ENCODE measurements around the gene CYYR1.

DNA sequence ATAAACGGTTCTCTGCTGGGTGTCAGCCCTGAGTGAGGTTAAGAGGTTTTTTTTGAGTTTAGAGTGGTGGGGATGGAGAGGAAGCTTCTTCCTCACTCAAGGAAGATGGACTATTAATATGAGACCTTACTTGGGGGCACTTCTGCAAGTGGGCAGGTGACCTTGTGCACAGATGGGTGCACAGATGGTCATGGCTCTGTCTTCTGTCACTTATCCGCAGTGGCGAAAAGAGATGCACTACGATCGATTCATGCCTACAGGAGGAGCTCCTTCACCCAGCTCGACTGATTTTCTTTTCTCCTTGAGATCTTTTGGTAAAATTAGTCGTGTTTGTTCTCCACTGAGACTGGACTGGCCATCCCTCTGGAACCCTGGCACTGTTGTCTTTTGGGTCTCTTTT lies 22.9 kb upstream of the CYYR1 start:
- TF ChIP-seq, protein P1, sequence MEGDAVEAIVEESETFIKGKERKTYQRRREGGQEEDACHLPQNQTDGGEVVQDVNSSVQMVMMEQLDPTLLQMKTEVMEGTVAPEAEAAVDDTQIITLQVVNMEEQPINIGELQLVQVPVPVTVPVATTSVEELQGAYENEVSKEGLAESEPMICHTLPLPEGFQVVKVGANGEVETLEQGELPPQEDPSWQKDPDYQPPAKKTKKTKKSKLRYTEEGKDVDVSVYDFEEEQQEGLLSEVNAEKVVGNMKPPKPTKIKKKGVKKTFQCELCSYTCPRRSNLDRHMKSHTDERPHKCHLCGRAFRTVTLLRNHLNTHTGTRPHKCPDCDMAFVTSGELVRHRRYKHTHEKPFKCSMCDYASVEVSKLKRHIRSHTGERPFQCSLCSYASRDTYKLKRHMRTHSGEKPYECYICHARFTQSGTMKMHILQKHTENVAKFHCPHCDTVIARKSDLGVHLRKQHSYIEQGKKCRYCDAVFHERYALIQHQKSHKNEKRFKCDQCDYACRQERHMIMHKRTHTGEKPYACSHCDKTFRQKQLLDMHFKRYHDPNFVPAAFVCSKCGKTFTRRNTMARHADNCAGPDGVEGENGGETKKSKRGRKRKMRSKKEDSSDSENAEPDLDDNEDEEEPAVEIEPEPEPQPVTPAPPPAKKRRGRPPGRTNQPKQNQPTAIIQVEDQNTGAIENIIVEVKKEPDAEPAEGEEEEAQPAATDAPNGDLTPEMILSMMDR (conservative IDR thresholded peaks at IDR 0.05; ENCODE audit: low read depth, low read length): no peak
- TF ChIP-seq EZH2 (IDR thresholded peaks at IDR 0.05; ENCODE audit: low read length, unreplicated experiment) (no peak), EZH2phosphoT487 (IDR thresholded peaks at IDR 0.05; ENCODE audit: borderline replicate concordance, low read length) (no peak)
